IgD-negative memory B cell (primary cell): Measurements from ENCODE around the gene FABP6. TPM values are rescaled to one million over a fixed set of nuclear protein-coding genes. Genes with fewer than 3 reads are reported as not detected.
"Not testable (repeated sequence)": the region's sequence is repeated elsewhere in the genome, so short reads cannot be mapped to it uniquely, and the experiment has no call there.

Experiments
- H3K27ac Mint-ChIP-seq, 3 donors: one replicate each; pipeline ENCODE4 v1.8.0; 2020 to 2022; ENCODE audit warnings: mild to moderate bottlenecking in 3 of 3, mixed read lengths in 3 of 3, moderate library complexity in 1 of 3
- H3K27me3 Mint-ChIP-seq: one replicate; pipeline ENCODE4 v1.8.0; 2021; ENCODE audit warnings: mixed read lengths
- H3K36me3 Mint-ChIP-seq: one replicate; pipeline ENCODE4 v1.8.0; 2020; ENCODE audit warnings: mild to moderate bottlenecking, mixed read lengths
- H3K4me1 Mint-ChIP-seq, 3 donors: one replicate each; pipeline ENCODE4 v1.8.0; 2020 to 2022; ENCODE audit warnings: mixed read lengths in 3 of 3, mild to moderate bottlenecking in 1 of 3
- H3K4me3 Mint-ChIP-seq, 4 donors: one replicate each; pipeline ENCODE4 v1.8.0; 2020 to 2022; ENCODE audit warnings: mild to moderate bottlenecking in 4 of 4, mixed read lengths in 4 of 4, moderate library complexity in 3 of 4
- H3K9me3 Mint-ChIP-seq, 3 donors: one replicate each; pipeline ENCODE4 v1.8.0; 2020 to 2021; ENCODE audit warnings: mixed read lengths in 3 of 3, mild to moderate bottlenecking in 1 of 3
- polyA plus RNA-seq: library from polyadenylated mRNA; unstranded; fragments of 300-500 nt; fragmentation: Illumina TruSeq; gene quantifications from one replicate; pipeline ENCODE4 v1.2.3, GENCODE V29; 2021

Gene FABP6
- polyA plus RNA-seq, 1 donor from 2014 or later = not detected

GRCh38 chr5:160240350-160240749 is 11.0 kb downstream of the FABP6 start:
- H3K27me3 Mint-ChIP-seq = peaks cover 9% of the 10 kb centered on the region
- H3K36me3 Mint-ChIP-seq = no peaks in the 10 kb centered on the region
- H3K9me3 Mint-ChIP-seq = no peaks in the 10 kb centered on the region
- no peaks in the 10 kb centered on the region for H3K4me1 Mint-ChIP-seq
- no peak overlapping the region for H3K27ac Mint-ChIP-seq
- no peak overlapping the region for H3K4me3 Mint-ChIP-seq

DNA sequence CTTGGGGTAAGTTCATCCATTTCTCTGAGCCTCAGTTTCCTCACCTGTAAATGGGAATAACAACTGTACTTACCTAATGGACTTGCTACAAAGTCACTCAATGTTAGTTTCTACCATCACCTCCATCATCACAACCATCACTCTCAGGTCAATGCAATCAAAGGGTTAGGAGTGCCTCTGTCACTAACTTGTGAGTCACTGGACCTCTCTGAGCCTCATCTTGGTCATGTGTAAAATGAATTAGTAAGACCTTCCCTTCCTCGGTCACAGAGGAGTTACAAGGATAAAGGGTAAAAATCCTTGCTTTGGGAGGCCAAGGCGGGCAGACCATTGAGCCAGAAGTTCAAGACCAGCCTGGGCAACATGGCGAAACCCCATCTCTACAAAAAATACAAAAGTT is 12.8 kb downstream of the FABP6 start:
- H3K36me3 Mint-ChIP-seq = no peaks in the 10 kb centered on the region
- no peaks in the 10 kb centered on the region for H3K9me3 Mint-ChIP-seq
- no peaks in the 10 kb centered on the region for H3K4me1 Mint-ChIP-seq
- peaks cover 9% of the 10 kb centered on the region for H3K27me3 Mint-ChIP-seq
- no peak overlapping the region for H3K27ac Mint-ChIP-seq
- no peak overlapping the region for H3K4me3 Mint-ChIP-seq

DNA sequence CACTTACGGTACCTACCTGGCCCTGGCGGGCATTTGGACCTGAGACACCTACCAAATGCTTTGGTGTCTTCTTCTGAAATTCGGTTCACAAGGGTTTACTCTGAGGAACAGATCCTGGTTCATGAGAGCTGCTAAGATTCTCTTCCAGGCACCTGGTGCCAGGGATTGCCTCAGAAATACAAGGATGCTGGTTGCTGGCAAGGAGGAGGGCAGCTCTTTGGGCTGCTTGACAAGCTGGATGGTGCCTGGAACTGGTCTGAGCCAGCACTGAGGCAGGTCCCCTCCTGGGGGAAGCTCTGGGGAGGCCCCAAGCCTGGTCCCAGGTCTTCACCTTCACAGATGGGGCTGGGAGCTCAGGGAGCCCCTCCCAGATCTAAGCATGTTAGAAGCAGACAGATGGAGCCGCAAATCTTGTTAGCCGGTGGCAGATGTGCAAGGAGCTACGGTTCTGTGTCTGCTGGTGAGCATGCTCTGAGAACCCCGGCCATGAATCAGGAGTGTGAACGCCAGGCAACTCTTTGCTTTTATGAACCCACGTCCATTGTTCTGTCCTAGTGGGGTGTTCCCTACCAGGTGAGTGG is 16.3 kb downstream of the FABP6 start:
- Mint-ChIP-seq H3K27me3 (peaks cover 6% of the 10 kb centered on the region), H3K4me3 (no peak overlapping the region), H3K36me3 (no peaks in the 10 kb centered on the region), H3K27ac (no peak overlapping the region), H3K9me3 (no peaks in the 10 kb centered on the region), H3K4me1 (no peaks in the 10 kb centered on the region)

- not testable (repeated sequence) for H3K27me3 Mint-ChIP-seq, H3K9me3 Mint-ChIP-seq, H3K36me3 Mint-ChIP-seq, H3K4me3 Mint-ChIP-seq, H3K27ac Mint-ChIP-seq, H3K4me1 Mint-ChIP-seq
These were observed 20.3 kb downstream of the FABP6 start for GRCh38 chr5:160249570-160249969.

DNA sequence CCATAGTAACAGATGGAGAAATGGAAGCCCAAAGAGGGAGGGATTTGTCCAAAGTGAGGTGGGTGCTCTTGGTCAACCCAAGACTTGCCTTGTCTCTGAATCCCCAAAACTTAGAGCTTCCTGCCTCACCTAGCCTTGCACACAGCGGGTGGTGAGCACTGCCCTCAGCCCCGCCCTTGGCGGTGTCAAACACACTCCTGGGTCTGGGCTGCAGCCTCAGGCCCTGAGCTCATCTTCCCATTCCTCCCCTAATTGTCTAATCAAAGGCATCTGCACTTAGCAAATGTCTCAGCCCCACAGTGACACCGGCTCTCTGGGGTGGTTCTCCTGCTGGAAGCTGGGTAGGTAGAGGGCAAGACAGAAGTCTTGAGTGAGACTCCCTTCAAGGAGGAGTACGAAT is 20.9 kb downstream of the FABP6 start:
- peaks cover 6% of the 10 kb centered on the region for H3K27me3 Mint-ChIP-seq
- H3K4me1 Mint-ChIP-seq = no peaks in the 10 kb centered on the region
- H3K4me3 Mint-ChIP-seq = no peak overlapping the region
- H3K36me3 Mint-ChIP-seq = no peaks in the 10 kb centered on the region
- H3K9me3 Mint-ChIP-seq = no peaks in the 10 kb centered on the region
- no peak overlapping the region for H3K27ac Mint-ChIP-seq

DNA sequence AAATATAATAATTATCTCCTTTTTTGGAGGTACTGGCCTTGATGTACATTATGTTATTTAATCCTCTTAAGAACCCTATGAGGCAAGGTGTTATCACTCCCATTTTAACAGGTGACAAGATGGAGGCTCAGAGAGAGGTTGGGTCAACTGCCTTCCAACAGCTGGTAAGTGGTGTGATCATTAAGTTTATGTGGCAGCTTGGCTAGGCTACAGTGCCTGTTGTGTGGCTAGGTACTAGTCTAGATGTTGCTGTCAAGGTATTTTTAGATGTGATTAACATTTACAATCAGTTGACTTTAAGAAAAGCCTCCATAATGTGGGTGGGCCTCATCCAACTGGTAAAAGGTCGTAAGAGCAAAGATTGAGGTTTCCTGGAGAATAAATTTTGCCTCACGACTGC is 21.5 kb downstream of the FABP6 start:
- Mint-ChIP-seq H3K27me3 (peaks cover 6% of the 10 kb centered on the region), H3K4me1 (no peaks in the 10 kb centered on the region), H3K9me3 (no peaks in the 10 kb centered on the region), H3K4me3 (no peak overlapping the region), H3K27ac (no peak overlapping the region), H3K36me3 (no peaks in the 10 kb centered on the region)

DNA sequence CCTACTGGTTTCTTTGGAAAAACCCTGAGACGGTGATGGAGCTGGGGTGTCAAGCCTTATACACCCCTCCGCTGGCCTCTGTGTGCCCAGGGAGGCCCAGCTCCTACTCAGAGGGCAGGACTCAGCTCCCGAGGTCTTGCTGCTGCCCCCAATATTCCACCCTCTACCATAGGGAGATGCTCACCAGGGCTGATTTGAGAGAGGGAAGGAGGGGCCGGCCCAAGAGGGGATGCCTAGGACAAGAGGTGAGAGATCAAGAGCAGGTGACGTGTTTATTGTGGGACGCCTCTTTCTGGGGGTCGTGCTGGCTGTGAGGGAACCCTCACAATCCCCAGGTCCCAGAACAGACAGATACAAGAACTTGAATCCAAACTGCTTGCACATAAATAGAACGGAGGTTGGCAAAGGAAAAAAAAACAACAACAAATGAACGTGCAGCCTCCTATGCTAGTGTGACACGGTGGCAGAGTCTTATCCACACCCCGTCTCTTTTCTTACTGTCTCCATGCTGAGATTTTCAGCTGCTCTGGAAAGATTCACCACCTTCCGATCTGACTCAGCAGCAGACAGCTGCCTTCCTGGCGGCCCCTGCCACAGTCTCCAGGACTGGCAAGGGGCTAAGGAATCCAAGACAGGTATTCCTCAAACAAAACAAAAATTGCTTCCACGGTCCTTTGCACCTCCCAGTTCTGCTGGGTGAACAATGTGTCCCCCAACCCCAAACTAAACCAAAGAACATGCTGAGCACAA is 22.3 kb downstream of the FABP6 start:
- no peaks in the 10 kb centered on the region for H3K36me3 Mint-ChIP-seq
- no peak overlapping the region for H3K27ac Mint-ChIP-seq

GRCh38 chr5:160252916-160253315 is 23.6 kb downstream of the FABP6 start:
- H3K27me3 Mint-ChIP-seq = peaks cover 2% of the 10 kb centered on the region
- no peaks in the 10 kb centered on the region for H3K9me3 Mint-ChIP-seq
- H3K36me3 Mint-ChIP-seq = no peaks in the 10 kb centered on the region
- no peaks in the 10 kb centered on the region for H3K4me1 Mint-ChIP-seq
- no peak overlapping the region for H3K27ac Mint-ChIP-seq
- no peak overlapping the region for H3K4me3 Mint-ChIP-seq

More for the DNA sequence above, 22.3 kb downstream of the FABP6 start:
- H3K9me3 Mint-ChIP-seq = no peaks in the 10 kb centered on the region
- no peak overlapping the region for H3K4me3 Mint-ChIP-seq
- no peaks in the 10 kb centered on the region for H3K4me1 Mint-ChIP-seq
- peaks cover 6% of the 10 kb centered on the region for H3K27me3 Mint-ChIP-seq

DNA sequence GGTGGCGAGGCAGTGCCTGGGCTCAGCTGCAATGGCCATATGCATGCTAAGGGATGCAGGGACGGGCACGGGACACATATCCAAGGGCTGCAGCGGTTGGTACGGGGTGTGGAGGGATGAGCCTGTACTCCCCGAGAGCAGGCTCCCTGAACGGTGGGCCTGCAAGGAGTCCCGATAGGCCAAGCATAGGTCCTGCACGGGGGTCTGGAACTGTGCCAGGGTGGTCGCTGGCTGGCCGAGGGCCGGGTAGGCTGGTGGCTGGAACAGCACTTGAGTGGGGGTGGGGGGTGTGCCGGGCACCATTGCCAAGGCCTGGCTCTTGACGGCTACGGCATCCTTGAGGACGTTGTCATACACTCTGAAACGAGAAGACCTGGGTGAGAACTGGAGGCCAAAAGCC is 24.1 kb downstream of the FABP6 start:
- H3K4me1 Mint-ChIP-seq = no peaks in the 10 kb centered on the region
- no peak overlapping the region for H3K4me3 Mint-ChIP-seq
- H3K36me3 Mint-ChIP-seq = no peaks in the 10 kb centered on the region
- no peak overlapping the region for H3K27ac Mint-ChIP-seq
- peaks cover 2% of the 10 kb centered on the region for H3K27me3 Mint-ChIP-seq
- H3K9me3 Mint-ChIP-seq = no peaks in the 10 kb centered on the region

- no peaks in the 10 kb centered on the region for H3K9me3 Mint-ChIP-seq
- H3K4me1 Mint-ChIP-seq = no peaks in the 10 kb centered on the region
- H3K4me3 Mint-ChIP-seq = peak overlapping the region in 1 of 4 donors; percentile 8
- no peak overlapping the region for H3K27ac Mint-ChIP-seq
- H3K36me3 Mint-ChIP-seq = no peaks in the 10 kb centered on the region
- peaks cover 2% of the 10 kb centered on the region for H3K27me3 Mint-ChIP-seq
These were observed 25.4 kb downstream of the FABP6 start for GRCh38 chr5:160254706-160255105.

- Mint-ChIP-seq H3K9me3 (no peaks in the 10 kb centered on the region), H3K36me3 (peaks cover 3% of the 10 kb centered on the region), H3K4me1 (peaks cover 4 to 5% (median 4%) of the 10 kb centered on the region in 3 donors), H3K4me3 (no peak overlapping the region), H3K27ac (no peak overlapping the region), H3K27me3 (peaks cover 10% of the 10 kb centered on the region)
These were observed 30.0 kb downstream of the FABP6 start for GRCh38 chr5:160259341-160259740.

DNA sequence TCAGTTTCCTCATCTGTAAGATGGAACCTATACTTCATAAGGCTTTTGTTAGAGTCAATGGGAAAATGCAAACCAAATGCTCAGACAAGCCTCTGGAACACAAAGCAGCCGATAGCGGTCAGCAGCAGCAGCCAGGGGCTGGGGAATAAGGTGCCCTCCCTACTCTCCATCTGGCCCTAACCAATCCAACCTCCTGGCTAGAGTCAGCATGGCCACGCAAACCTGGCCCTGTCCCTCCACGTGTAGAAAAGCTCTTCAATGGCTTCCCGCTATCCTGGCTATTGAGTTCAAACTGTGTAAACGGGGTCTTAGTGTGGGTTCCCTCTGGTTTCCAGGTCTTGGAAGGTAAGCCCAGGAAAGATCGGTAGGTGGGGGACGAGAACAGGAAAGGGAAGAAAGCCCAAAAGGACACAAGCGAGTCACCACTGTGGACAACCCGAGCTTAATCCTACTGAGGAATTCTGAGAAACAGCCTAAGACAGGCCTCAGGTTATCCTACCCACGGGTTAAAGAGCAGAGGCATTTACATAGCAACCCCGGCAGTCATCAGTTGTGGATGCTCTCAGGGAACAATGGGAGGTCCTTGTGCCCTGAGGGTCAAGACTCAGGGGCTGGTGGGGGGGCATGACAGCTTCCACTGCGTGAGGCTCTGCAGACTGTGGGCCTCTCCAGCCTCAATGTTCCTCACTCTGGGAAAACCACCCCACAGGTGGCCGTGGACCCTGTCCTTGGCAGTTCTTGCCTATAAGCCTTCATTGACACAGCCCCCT is 30.9 kb downstream of the FABP6 start:
- peaks cover 3% of the 10 kb centered on the region for H3K36me3 Mint-ChIP-seq
- no peaks in the 10 kb centered on the region for H3K9me3 Mint-ChIP-seq
- peaks cover 4 to 5% (median 4%) of the 10 kb centered on the region in 3 donors for H3K4me1 Mint-ChIP-seq
- H3K4me3 Mint-ChIP-seq = no peak overlapping the region
- H3K27me3 Mint-ChIP-seq = peaks cover 16% of the 10 kb centered on the region
- H3K27ac Mint-ChIP-seq = no peak overlapping the region

DNA sequence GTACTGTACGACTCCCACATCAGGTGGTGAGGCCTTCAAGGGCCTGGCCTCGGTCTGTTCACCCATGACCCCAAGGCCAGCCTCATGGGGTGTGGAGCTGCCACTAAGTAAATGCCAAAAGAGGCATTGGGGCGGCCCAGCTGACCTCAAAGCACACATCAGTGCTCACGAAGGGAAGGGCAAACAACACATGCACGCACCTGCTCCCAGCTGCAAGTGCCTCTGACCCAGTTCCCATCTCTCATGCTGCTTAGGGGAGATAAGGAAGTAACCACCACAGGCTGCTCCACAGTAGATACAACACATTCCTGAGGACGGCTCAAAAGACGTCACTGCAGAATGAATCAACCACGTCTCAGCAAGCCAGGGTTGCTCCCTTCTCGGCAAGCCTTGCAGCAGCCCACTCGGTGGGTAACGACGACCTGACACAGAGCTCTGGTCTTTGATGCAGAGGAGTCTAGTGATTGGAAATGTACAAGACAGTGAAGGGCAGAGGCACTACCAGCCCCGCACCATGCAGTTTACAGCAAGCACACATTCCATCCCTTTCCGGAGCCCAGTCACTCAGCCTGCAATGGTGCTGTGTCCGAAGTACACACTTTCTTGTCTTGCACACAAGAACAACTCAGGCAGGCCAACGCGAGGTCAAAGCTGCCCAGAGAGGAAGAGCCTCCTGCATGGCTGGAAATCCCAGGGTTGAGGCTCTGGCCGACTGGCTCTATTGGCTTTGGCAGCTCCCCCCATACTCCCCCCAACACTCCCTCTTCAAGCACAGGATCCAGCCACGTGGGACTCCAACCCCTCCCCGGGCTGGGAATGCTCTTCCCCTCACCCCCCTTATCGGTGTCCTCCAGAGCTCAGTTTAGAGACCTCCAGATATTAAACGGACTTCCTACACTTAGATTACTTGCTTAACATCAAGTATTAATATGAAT is 31.8 kb downstream of the FABP6 start:
- Mint-ChIP-seq H3K4me1 (peaks cover 4 to 5% (median 4%) of the 10 kb centered on the region in 3 donors), H3K9me3 (no peaks in the 10 kb centered on the region), H3K4me3 (no peak overlapping the region), H3K36me3 (peaks cover 3% of the 10 kb centered on the region), H3K27ac (no peak overlapping the region), H3K27me3 (peaks cover 16% of the 10 kb centered on the region)

GRCh38 chr5:160262151-160263074 is 33.1 kb downstream of the FABP6 start:
- Mint-ChIP-seq H3K4me1 (peaks cover 4 to 5% (median 4%) of the 10 kb centered on the region in 3 donors), H3K4me3 (peak overlapping the region in 1 of 4 donors; percentile 53), H3K27ac (no peak overlapping the region), H3K27me3 (peaks cover 21% of the 10 kb centered on the region), H3K9me3 (no peaks in the 10 kb centered on the region), H3K36me3 (peaks cover 3% of the 10 kb centered on the region)
